Right lobe of liver (tissue), 4 donors: Measurements from ENCODE around the gene ROPN1B.
"Not testable (repeated sequence)": the region's sequence is repeated elsewhere in the genome, so short reads cannot be mapped to it uniquely, and the experiment has no call there.

ENCODE experiments used
- POLR2A ChIP-seq: fragments of 450-650 bp; IDR thresholded peaks from one replicate; pipeline ENCODE4 v1.6.1; 2017; ENCODE audit warnings: antibody characterized with exemption, mild to moderate bottlenecking
- TF ChIP-seq, protein P1 (sequence below), 4 donors: fragments of 200-600 bp in 3 of 4; fragments of 450-650 bp in 1 of 4; IDR thresholded peaks; one replicate each; pipeline versions ENCODE4 v1.5.1 to v1.8.0; 2016 to 2022; ENCODE audit warnings: antibody characterized with exemption in 4 of 4, mild to moderate bottlenecking in 2 of 4
- donor health status: DM: no; HTN: no; CAD: no.
- donor health status: DM: no; HTN: no; CAD: no.
- donor health status: DM: no; HTN: yes; CAD: no.

GRCh38 chr3:125925727-125926126 is 43.3 kb upstream of the ROPN1B start:
- TF ChIP-seq POLR2A: not testable (repeated sequence)
- TF ChIP-seq, protein P1, sequence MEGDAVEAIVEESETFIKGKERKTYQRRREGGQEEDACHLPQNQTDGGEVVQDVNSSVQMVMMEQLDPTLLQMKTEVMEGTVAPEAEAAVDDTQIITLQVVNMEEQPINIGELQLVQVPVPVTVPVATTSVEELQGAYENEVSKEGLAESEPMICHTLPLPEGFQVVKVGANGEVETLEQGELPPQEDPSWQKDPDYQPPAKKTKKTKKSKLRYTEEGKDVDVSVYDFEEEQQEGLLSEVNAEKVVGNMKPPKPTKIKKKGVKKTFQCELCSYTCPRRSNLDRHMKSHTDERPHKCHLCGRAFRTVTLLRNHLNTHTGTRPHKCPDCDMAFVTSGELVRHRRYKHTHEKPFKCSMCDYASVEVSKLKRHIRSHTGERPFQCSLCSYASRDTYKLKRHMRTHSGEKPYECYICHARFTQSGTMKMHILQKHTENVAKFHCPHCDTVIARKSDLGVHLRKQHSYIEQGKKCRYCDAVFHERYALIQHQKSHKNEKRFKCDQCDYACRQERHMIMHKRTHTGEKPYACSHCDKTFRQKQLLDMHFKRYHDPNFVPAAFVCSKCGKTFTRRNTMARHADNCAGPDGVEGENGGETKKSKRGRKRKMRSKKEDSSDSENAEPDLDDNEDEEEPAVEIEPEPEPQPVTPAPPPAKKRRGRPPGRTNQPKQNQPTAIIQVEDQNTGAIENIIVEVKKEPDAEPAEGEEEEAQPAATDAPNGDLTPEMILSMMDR (IDR thresholded peaks at IDR 0.05): not testable (repeated sequence)
